HAP-1 (cell line): ENCODE data around the gene SLC16A6.
"Not testable (repeated sequence)": the region's sequence is repeated elsewhere in the genome, so short reads cannot be mapped to it uniquely, and the experiment has no call there.

Experiments
- DNase-seq, 2 experiments: peaks; one replicate each; pipeline ENCODE4 v3.0.0-alpha.2; 2016 to 2020; ENCODE audit warnings: low spot score in 2 of 2
- H3K27me3 ChIP-seq: fragments of 250-450 bp; sonication (Bioruptor Pico); 2 replicates; pipeline ENCODE4 v1.5.1; 2020; ENCODE audit warnings: low read depth, mild to moderate bottlenecking, moderate library complexity
- H3K36me3 ChIP-seq: fragments of 250-450 bp; sonication (Bioruptor Pico); replicated peaks from 2 replicates; pipeline ENCODE4 v1.5.1; 2020; ENCODE audit warnings: mild to moderate bottlenecking
- H3K4me1 ChIP-seq: fragments of 250-450 bp; sonication (Bioruptor Pico); 2 replicates; pipeline ENCODE4 v1.5.1; 2020; ENCODE audit warnings: mild to moderate bottlenecking
- H3K4me3 ChIP-seq: fragments of 250-450 bp; sonication (Bioruptor Pico); 2 replicates; pipeline ENCODE4 v1.5.1; 2020; ENCODE audit warnings: mild to moderate bottlenecking, moderate library complexity
- H3K9me3 ChIP-seq: fragments of 250-450 bp; sonication (Bioruptor Pico); 2 replicates; pipeline ENCODE4 v1.5.1; 2020; ENCODE audit warnings: mild to moderate bottlenecking, moderate library complexity
- in situ Hi-C: fragments of 300-500 bp; cut with MboI; formaldehyde crosslinking; loops from 3 replicates; pipeline ENCODE4 v1.14.3; 2020; ENCODE audit warnings: low sequenced_read_pairs, inconsistent platforms, mixed read lengths

Gene SLC16A6

GRCh38 chr17:68291836-68292688 lies 1.1 kb upstream of the SLC16A6 start:
- in situ Hi-C loops: no loop called here
- peak; percentile 60 to 80 for DNase-seq
- H3K27me3 ChIP-seq: no peaks in the 10 kb centered on the region
- H3K36me3 ChIP-seq: no peaks in the 10 kb centered on the region
- H3K4me3 ChIP-seq: peak overlapping the region; percentile 64
- H3K9me3 ChIP-seq: no peaks in the 10 kb centered on the region
- H3K4me1 ChIP-seq: peaks cover 39% of the 10 kb centered on the region

- H3K27me3 ChIP-seq: no peaks in the 10 kb centered on the region
- in situ Hi-C loops: no loop called here
- no peaks in the 10 kb centered on the region for H3K36me3 ChIP-seq
- peaks cover 36% of the 10 kb centered on the region for H3K4me1 ChIP-seq
- H3K4me3 ChIP-seq: peak overlapping the region; percentile 59
- H3K9me3 ChIP-seq: no peaks in the 10 kb centered on the region
- peak in 1 of 2 experiments; percentile 56 for DNase-seq
Observed at GRCh38 chr17:68290268-68290954, 516 bp downstream of the SLC16A6 start.

GRCh38 chr17:68289936-68290267 lies 1.0 kb downstream of the SLC16A6 start:
- H3K9me3 ChIP-seq: no peaks in the 10 kb centered on the region
- H3K4me1 ChIP-seq: peaks cover 36% of the 10 kb centered on the region
- in situ Hi-C loops: no loop called here
- DNase-seq: no peak
- no peaks in the 10 kb centered on the region for H3K27me3 ChIP-seq
- H3K4me3 ChIP-seq: peak overlapping the region; percentile 59
- no peaks in the 10 kb centered on the region for H3K36me3 ChIP-seq

GRCh38 chr17:68289473-68289872 lies 1.5 kb downstream of the SLC16A6 start:
- in situ Hi-C loops: no loop called here
- DNase-seq: no peak
- H3K4me3 ChIP-seq: peak overlapping the region; percentile 59; the same call in 1 of the 2 replicates
- no peaks in the 10 kb centered on the region for H3K9me3 ChIP-seq
- no peaks in the 10 kb centered on the region for H3K36me3 ChIP-seq
- H3K27me3 ChIP-seq: no peaks in the 10 kb centered on the region
- H3K4me1 ChIP-seq: peaks cover 34% of the 10 kb centered on the region

GRCh38 chr17:68288804-68289203 lies 2.1 kb downstream of the SLC16A6 start:
- H3K4me1 ChIP-seq: peaks cover 28% of the 10 kb centered on the region
- no peak overlapping the region for H3K4me3 ChIP-seq
- no peaks in the 10 kb centered on the region for H3K27me3 ChIP-seq
- H3K36me3 ChIP-seq: no peaks in the 10 kb centered on the region
- in situ Hi-C loops: no loop called here
- DNase-seq: peak in 1 of 2 experiments; percentile 16
- no peaks in the 10 kb centered on the region for H3K9me3 ChIP-seq

- Histone ChIP-seq H3K36me3 (no peaks in the 10 kb centered on the region), H3K4me3 (no peak overlapping the region), H3K9me3 (no peaks in the 10 kb centered on the region), H3K27me3 (no peaks in the 10 kb centered on the region), H3K4me1 (peaks cover 23% of the 10 kb centered on the region)
- DNase-seq: no peak
- in situ Hi-C loops: no loop called here
Observed at GRCh38 chr17:68288375-68288774, 2.6 kb downstream of the SLC16A6 start.

GRCh38 chr17:68281965-68282364 lies 9.0 kb downstream of the SLC16A6 start:
- in situ Hi-C loops, H3K4me1 ChIP-seq, H3K4me3 ChIP-seq, H3K27me3 ChIP-seq, DNase-seq, H3K9me3 ChIP-seq, H3K36me3 ChIP-seq: not testable (repeated sequence)

GRCh38 chr17:68277807-68278206 lies 13.1 kb downstream of the SLC16A6 start:
- Histone ChIP-seq H3K36me3 (peaks cover 18% of the 10 kb centered on the region), H3K9me3 (no peaks in the 10 kb centered on the region), H3K27me3 (no peaks in the 10 kb centered on the region), H3K4me1 (no peaks in the 10 kb centered on the region), H3K4me3 (no peak overlapping the region)
- in situ Hi-C loops: no loop called here
- no peak for DNase-seq

- in situ Hi-C loops, H3K4me1 ChIP-seq, DNase-seq, H3K4me3 ChIP-seq, H3K9me3 ChIP-seq, H3K27me3 ChIP-seq: not testable (repeated sequence)
- peaks cover 25% of the 10 kb centered on the region for H3K36me3 ChIP-seq
Observed at GRCh38 chr17:68276339-68276738, 14.6 kb downstream of the SLC16A6 start.

- H3K27me3 ChIP-seq: no peaks in the 10 kb centered on the region
- no peaks in the 10 kb centered on the region for H3K4me1 ChIP-seq
- in situ Hi-C loops: no loop called here
- H3K4me3 ChIP-seq: no peak overlapping the region
- DNase-seq: no peak
- H3K9me3 ChIP-seq: no peaks in the 10 kb centered on the region
- H3K36me3 ChIP-seq: peaks cover 27% of the 10 kb centered on the region
Observed at GRCh38 chr17:68273722-68274121, 17.2 kb downstream of the SLC16A6 start.

- not testable (repeated sequence) for H3K4me3 ChIP-seq, H3K4me1 ChIP-seq, DNase-seq, H3K9me3 ChIP-seq, H3K36me3 ChIP-seq, H3K27me3 ChIP-seq
- in situ Hi-C loops: loop anchor here (10.0 kb wide), 2 partner anchors 169 to 489 kb away; no protein-coding TSS in a partner anchor
Observed at GRCh38 chr17:68265833-68266232, 25.1 kb downstream of the SLC16A6 start.

- not testable (repeated sequence) for H3K27me3 ChIP-seq, H3K36me3 ChIP-seq, H3K4me3 ChIP-seq, DNase-seq, H3K9me3 ChIP-seq
- peaks cover 15% of the 10 kb centered on the region for H3K4me1 ChIP-seq
- in situ Hi-C loops: loop anchor here (10.0 kb wide), 2 partner anchors 172 to 492 kb away; no protein-coding TSS in a partner anchor
Observed at GRCh38 chr17:68263101-68263681, 27.7 kb downstream of the SLC16A6 start.

GRCh38 chr17:68262467-68262866 lies 28.5 kb downstream of the SLC16A6 start:
- in situ Hi-C loops: loop anchor here (10.0 kb wide), 2 partner anchors 172 to 492 kb away; no protein-coding TSS in a partner anchor
- not testable (repeated sequence) for H3K4me3 ChIP-seq

More at GRCh38 chr17:68262467-68262866, 28.5 kb downstream of the SLC16A6 start:
- DNase-seq, H3K9me3 ChIP-seq, H3K36me3 ChIP-seq, H3K27me3 ChIP-seq: not testable (repeated sequence)
- peaks cover 15% of the 10 kb centered on the region for H3K4me1 ChIP-seq
